Esophagus muscularis mucosa (tissue), 4 donors: ENCODE measurements around the gene NUDT9.

Source experiments
- EP300 ChIP-seq: sonication (generic); formaldehyde crosslinking; IDR thresholded peaks from one replicate; pipeline ENCODE4 v1.6.1; 2017; ENCODE audit warnings: antibody characterized with exemption
- POLR2A ChIP-seq: fragments of 450-650 bp; IDR thresholded peaks from one replicate; pipeline ENCODE4 v1.6.1; 2017; ENCODE audit warnings: antibody characterized with exemption, moderate library complexity, mild to moderate bottlenecking, low read depth
- POLR2AphosphoS5 ChIP-seq, 2 donors: sonication (generic); formaldehyde crosslinking; IDR thresholded peaks; one replicate each; pipeline ENCODE4 v1.6.1; 2017; ENCODE audit warnings: antibody characterized with exemption in 2 of 2
- TF ChIP-seq, protein P1 (sequence below), 3 experiments: fragments of 200-600 bp in 2 of 3; fragments of 450-650 bp in 1 of 3; sonication (generic) in 2 of 3; IDR thresholded peaks; one replicate each; pipeline ENCODE4 v1.5.1; 2017 to 2019; ENCODE audit warnings: antibody characterized with exemption in 3 of 3, mild to moderate bottlenecking in 2 of 3, moderate library complexity in 1 of 3

DNA sequence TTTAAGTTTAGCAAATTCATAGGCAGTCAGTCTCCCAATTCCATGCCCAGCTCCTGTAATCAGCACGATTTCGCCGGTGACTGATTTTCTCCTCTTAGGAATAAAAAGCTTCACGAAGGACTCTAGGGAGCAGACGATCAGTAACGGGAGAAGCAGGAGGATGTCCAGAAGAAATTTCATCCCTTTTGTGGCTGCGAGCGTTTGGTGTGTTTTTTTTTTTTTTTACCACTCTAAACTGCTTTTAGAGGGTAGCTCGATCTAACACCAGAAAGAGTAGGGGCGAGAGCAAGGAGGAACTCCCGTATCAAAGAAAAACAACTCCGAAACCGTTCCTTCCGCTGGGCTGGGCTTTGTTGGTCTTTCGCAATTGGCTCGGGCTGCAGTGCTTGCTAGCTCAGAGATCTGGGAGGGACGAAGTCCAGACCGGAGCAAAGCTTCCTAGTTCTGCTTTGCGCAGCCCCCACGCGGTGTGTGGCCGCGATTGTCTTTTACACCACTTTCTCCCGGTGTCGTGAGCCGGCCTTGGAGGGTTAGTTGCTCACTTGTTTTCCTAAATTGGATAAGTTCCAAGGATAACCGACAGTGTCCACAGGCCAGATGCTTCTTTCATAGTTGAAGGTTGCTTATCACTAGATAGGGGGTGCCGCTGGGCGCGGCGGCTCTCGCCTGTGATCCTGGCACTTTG, 31.3 kb upstream of the NUDT9 start, which contains the start of gene HSD17B11:
- TF ChIP-seq POLR2AphosphoS5 (IDR thresholded peaks at IDR 0.05), result peak; percentile 92 to 96
- no peak for TF ChIP-seq EP300
- TF ChIP-seq, protein P1, sequence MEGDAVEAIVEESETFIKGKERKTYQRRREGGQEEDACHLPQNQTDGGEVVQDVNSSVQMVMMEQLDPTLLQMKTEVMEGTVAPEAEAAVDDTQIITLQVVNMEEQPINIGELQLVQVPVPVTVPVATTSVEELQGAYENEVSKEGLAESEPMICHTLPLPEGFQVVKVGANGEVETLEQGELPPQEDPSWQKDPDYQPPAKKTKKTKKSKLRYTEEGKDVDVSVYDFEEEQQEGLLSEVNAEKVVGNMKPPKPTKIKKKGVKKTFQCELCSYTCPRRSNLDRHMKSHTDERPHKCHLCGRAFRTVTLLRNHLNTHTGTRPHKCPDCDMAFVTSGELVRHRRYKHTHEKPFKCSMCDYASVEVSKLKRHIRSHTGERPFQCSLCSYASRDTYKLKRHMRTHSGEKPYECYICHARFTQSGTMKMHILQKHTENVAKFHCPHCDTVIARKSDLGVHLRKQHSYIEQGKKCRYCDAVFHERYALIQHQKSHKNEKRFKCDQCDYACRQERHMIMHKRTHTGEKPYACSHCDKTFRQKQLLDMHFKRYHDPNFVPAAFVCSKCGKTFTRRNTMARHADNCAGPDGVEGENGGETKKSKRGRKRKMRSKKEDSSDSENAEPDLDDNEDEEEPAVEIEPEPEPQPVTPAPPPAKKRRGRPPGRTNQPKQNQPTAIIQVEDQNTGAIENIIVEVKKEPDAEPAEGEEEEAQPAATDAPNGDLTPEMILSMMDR (IDR thresholded peaks at IDR 0.05), result peak in 2 of 3 experiments; percentile 18 to 24
- TF ChIP-seq POLR2A, result peak; percentile 34
